T-helper 1 cell treated with Interleukin-12 subunit alpha and Interleukin-12 subunit beta and Interleukin-4 antibody, amounts not matched to agents 30 ng/mL and 1 ng/mL, for 36 hours (primary cell): ENCODE measurements around the gene RASA3. TPM values are rescaled to one million over a fixed set of nuclear protein-coding genes. Genes with fewer than 3 reads are reported as not detected.
"Not testable (repeated sequence)": the region's sequence is repeated elsewhere in the genome, so short reads cannot be mapped to it uniquely, and the experiment has no call there.

Experiments
- intact Hi-C: fragments of 100-400 bp; cut with micrococcal nuclease; formaldehyde crosslinking; loops from one replicate; pipeline ENCODE4 v1.15.1; 2024
- total RNA-seq: library from RNA; stranded (reverse); gene quantifications from 2 replicates; pipeline ENCODE4 v1.2.3, GENCODE V29; 2022

RASA3 gene
- total RNA-seq, 1 donor from 2014 or later, result 99.4 TPM

DNA sequence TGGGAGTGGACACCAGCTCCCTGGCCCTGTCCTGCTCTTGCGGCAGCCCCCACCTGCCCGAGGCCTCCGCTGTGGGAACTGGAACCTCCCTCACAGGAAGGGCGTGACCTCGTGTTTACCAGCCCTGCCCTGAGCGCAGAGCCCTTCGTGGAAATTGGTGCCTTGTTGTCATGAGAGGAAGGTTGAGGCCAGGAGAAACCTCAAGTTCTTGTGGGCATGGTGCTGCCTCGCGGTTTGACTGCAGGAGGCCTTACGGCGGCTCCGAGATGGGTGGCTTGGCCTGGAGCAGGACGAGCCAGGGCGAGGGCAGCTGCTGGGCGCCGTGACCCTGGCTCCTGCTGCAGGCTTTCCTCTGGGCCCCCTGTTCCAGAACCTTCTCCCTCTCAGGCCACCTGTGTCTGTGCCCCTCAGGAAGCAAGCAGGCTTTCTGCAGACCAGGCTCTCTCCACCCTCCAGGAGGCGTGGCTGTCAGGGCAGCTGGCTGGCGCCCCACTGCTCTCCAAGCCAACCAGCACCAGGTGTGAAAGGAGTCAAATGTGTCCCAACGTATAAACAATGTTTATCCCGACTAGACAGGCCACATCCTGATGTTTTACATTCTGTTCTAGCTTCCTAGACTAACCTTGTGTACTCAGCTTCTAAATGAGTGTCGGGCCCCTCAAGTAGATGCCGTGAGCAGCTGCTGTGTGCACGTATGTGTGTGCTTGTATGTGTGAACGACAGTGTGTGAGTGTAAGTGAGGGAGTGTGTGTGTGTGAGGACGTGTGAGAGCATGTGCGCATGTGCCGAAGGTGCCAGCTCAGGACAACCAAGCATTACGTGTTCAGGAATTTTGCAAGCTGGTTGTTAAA, 10.4 kb upstream of the RASA3 start:
- intact Hi-C loops, result loop anchor here (1.0 to 10.0 kb wide), 3 partner anchors 12 to 648 kb away; partner anchors contain the start of gene DCUN1D2

- intact Hi-C loops, result loop anchor here (1.0 to 10.0 kb wide), 2 partner anchors 11 to 647 kb away; partner anchors contain the start of gene DCUN1D2
Observed at GRCh38 chr13:114142137-114142550, 9.7 kb upstream of the RASA3 start.

DNA sequence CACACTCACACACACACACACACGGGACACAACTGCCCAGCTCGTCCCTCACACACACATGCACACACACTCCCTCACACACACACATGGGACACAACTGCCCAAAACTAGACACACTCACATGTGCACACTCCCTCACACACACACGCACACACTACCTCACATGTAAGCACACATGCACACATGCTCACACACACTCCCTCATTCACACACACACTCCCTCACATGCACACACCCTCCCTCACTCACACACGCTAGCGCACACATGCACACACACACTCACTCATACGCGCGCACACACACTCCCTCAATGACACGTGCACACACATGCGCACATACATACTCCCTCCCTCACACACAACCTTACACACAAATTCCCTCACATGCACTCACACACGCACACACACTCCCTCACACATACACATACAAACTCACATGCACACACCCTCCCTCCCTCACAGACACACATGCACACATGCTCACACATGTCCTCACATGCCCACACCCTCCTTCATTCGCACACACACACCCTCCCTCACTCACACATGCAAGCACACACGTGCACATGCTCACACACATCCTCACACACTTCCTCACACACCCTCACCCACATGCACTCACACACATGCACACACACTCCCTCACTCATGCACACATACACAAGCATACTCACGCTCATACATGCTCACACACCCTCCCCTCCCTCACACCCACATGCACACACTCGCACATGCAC, 9.0 kb upstream of the RASA3 start:
- intact Hi-C loops, result loop anchor here (10.0 kb wide), 1 partner anchor 647 kb away; the partner anchor contains the start of gene DCUN1D2

GRCh38 chr13:114140906-114141250, 8.5 kb upstream of the RASA3 start:
- intact Hi-C loops, result loop anchor here (1.0 to 10.0 kb wide), 2 partner anchors 7 to 646 kb away; partner anchors contain the start of gene DCUN1D2

- intact Hi-C loops, result loop anchor here (1.0 to 10.0 kb wide), 2 partner anchors 8 to 646 kb away; partner anchors contain the start of gene DCUN1D2
Observed at GRCh38 chr13:114140131-114140905, 7.9 kb upstream of the RASA3 start.

GRCh38 chr13:114136576-114136975, 4.2 kb upstream of the RASA3 start:
- intact Hi-C loops, result no loop called here

- intact Hi-C loops, result no loop called here
Observed at GRCh38 chr13:114135731-114136171, 3.3 kb upstream of the RASA3 start.

GRCh38 chr13:114134944-114135610, 2.7 kb upstream of the RASA3 start:
- intact Hi-C loops, result no loop called here

DNA sequence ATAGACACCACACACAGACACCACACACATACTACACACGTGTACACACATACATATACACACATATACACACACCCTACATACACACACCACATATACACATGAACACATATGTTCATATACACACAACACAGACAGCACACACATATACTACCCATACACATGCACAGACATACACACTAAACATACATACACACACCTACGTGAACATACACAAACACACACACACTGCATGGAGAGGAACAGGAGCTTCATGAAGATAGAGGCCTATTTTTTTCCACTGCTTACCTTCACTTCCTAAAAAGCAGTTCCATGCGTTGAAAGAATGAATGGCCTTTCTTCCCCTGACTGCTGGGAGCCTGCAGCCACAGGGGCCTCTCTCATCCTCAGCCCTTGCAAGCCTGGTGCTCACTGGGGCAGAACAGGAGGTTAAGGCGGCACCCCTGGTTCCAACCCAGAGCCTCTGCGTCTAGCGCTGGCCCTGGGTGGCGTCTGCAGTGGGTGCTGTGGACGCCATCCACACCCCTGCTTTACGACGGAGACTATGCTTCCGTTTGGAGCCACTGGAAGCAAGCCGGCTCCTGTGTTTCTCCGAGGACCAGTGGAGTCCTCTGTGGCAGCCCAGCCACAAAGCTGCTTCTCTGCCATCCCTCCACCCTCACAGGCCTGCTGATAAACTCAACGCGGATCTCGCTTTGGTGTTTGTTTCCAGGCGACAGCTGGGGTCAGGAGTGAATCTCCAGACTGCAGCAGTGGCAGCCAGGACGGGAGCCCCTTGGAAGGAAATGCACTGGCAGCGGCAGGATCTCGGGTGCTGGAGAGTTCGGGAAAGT, 1.9 kb upstream of the RASA3 start:
- intact Hi-C loops, result no loop called here

- intact Hi-C loops, result not testable (repeated sequence)
Observed at GRCh38 chr13:114133552-114133951, 1.1 kb upstream of the RASA3 start.

DNA sequence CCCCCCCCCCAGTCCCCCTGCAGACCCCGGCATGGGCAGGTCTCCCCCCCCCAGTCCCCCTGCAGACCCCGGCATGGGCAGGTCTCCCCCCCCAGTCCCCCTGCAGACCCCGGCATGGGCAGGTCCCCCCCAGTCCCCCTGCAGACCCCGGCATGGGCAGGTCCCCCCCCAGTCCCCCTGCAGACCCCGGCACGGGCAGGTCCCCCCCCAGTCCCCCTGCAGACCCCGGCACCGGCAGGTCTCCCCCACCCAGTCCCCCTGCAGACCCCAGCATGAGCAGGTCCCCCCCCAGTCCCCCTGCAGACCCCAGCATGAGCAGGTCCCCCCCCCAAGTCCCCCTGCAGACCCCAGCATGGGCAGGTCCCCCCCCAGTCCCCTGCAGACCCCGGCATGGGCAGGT, 703 bp upstream of the RASA3 start:
- intact Hi-C loops, result not testable (repeated sequence)

- intact Hi-C loops, result loop anchor here (1.0 kb wide), 2 partner anchors 10 to 66 kb away; no protein-coding TSS in a partner anchor
Observed at GRCh38 chr13:114131583-114132418, 622 bp downstream of the RASA3 start.

DNA sequence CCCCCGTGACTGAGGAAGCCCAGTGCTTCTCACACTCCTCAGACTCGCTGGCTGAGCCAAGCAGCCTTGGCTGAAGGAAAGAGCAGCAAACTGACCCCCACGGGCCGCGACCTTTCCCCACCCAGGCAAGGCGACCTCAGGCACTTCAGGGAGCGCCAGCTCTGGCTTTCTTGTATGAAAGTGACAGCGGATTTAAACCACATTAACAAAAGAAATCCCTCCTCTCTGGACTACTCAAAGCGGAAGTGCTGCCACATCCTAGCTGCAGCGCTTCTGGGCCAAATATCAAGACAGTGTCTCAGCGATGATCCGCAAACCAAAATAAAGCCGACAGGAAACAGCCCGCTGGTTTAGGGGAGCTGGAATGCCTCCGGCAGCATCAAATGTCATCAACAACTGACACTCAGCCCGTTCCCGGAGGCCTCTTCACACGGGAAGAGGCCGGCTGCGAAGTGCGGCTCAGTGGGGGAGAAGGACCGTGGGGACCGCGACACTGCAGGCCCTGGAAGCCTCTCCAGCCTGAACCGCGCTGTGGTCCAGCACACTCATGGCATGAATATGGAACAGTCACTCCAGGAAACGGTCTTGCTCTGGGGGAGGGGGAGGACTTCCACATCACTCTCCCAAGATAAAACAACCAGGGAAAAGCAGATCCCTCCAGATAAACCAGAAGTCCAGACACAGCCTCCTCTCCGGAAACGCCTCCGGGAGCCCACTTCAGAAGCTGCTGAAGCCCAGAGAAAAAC, 1.4 kb downstream of the RASA3 start:
- intact Hi-C loops, result loop anchor here (1.0 kb wide), 2 partner anchors 11 to 66 kb away; no protein-coding TSS in a partner anchor

DNA sequence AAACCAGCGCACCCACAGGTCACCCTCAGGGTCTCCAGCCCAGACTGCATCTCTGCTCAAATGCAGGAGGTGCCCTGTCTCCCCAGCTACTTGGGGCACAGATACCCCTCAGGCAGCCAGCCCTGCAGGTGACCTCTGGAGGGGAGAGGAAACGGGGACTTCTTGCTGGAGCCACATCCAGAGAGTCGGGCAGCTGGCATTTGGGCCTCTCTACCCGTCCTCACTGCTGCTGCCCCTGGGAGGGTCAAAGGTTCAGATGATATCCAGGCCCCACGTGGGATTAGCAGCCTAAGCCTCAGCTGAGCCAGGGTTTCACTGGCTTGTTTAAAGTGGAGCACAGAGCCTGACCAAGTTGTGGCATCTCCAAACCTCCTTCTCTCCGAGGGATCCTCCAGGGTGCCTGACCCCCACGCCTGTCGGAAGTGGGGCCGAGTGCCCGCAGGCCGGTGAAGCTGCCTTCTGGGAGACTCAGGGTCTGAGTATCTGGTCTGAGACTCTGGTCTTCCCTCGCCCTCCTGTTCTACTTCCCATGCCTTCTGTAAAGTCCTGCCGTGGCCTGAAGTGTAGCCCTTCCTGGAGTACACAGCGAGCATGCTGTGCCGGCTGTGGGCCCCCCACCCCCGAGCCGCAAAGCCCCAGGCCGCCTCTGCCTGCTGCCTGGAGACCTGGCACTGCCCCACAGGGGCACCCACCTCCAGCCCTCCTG, 2.1 kb downstream of the RASA3 start:
- intact Hi-C loops, result no loop called here

DNA sequence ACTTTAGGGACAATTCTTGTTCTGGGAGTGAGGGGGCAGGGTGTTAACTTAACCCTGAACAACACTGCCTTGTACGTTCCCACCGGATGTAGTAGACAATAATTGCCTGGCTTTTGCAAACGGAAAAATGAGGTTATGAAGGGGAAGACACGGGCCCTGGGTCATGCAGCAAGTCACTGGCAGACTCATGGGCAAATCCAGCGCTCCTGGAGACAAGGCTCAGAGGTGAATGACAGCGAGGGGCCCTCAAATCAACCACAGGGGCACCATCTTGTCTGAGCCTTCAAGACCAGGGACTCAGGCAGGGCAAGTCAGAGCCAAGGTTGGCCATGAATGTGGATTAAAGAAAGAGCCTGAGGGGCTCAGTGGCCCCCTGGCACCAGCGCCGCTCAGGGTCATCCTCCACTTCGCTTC, 2.8 kb downstream of the RASA3 start:
- intact Hi-C loops, result loop anchor here (1.0 kb wide), 4 partner anchors 19 to 312 kb away; no protein-coding TSS in a partner anchor

GRCh38 chr13:114128624-114129522, 3.5 kb downstream of the RASA3 start:
- intact Hi-C loops, result loop anchor here (1.0 kb wide), 4 partner anchors 19 to 312 kb away; no protein-coding TSS in a partner anchor
